ENCODE measurements around the gene TEX101.
"Not testable (repeated sequence)": the region's sequence is repeated elsewhere in the genome, so short reads cannot be mapped to it uniquely, and the experiment has no call there.

The TEX101 gene, protein sequence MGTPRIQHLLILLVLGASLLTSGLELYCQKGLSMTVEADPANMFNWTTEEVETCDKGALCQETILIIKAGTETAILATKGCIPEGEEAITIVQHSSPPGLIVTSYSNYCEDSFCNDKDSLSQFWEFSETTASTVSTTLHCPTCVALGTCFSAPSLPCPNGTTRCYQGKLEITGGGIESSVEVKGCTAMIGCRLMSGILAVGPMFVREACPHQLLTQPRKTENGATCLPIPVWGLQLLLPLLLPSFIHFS

DNA sequence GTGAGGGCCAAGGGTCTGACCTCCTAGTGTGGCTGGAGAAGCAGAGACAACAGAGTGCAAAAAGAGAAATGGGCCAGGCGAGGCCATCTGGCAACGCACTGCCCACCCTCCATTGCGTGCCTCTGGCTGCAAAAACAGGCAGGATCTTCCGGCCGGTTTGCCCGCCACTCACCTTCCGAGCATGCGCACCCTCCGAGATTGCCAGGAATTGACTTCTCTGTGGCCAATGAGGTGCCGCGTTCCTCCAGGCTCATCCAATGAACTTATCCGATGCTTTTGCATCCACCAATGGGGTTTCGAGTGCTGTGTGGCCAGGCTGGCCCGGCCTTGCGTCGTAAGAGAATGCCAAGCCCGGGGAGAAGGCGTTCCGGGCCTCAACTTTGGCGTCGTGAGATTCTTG lies at the start of gene TEX101:
TEX101 (plus strand) TSS at position 337 of the 400 bp plus-strand sequence. CDS start 1,030 bp downstream, outside the sequence.
- no peak for DNase-seq (ENCODE audit: low read depth)

DNA sequence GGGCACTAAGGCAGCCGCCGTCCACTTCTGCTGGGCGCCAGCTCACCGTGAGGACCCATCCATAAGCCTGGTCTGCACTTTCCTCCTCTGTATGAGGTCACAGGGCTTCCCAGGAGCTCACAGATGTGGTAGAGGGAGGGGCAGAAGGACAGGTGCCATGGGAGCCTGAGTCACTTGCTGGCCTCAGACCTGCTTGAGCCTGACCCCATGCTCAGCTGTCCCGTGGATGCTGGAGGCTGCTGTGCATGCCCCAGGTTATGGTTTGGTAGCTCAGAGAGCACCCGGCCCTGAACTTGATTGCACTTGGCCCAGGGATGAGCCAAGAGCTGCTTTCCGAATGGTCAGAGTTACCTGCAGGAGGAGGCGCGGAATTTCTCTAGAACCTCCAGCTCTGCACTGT lies 49.0 kb upstream of the TEX101 start:
- DNase-seq (ENCODE audit: low read depth), result not testable (repeated sequence)

DNA sequence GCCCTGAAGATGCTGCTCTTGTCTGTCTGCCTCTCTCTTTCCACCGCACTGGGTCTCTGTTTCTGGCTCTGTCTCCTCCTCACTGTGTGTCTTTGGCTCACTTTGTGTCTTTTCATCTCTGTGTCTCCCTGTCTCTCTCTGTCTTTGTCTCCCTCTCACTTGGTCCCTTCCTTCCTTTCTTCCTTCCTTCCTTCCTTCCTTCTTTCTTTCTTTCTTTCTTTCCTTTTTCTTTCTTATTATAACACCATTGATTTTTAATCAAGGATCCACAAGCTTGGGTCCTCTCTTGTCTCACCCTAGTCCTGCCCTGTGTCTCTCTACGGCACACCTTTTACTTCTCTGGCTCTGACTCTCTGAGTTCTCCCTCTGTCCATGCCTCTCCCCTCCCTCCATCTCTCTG lies 46.9 kb upstream of the TEX101 start:
- no peak for DNase-seq (ENCODE audit: low read depth)

DNA sequence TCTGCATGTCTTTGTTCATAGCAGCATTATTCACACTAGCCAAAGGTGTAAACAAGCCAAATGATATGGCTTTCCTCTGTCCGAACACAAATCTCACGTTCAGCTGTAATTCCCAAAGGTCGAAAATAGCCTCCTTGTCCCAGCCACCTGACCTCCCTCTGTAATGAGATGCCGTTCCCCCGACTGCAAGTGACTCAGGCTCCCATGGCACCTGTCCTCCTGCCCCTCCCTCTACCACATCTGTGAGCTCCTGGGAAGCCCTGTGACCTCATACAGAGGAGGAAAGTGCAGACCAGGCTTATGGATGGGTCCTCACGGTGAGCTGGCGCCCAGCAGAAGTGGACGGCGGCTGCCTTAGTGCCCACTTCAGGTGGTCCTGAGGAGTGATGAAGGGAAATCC lies 45.8 kb upstream of the TEX101 start:
- DNase-seq (ENCODE audit: low read depth), result not testable (repeated sequence)

DNA sequence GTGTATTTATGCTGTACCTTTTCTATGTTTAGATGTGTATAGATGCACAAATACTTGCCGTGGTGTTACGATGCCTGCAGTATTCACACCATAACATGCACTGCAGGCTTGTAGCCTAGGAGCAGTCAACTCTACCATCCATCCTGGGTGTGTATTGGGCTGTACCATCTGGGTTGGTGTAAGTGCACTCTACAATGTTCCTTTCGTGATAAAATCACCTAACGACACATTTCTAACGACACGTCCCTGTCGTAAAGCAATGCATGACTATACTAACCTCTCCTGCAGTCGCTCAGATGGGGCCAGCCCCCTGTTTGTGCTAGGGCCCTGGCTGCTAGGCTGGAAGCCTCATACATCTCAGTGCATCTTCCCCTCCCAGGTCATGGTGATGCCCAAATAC lies 42.8 kb upstream of the TEX101 start:
- DNase-seq (ENCODE audit: low read depth), result no peak

DNA sequence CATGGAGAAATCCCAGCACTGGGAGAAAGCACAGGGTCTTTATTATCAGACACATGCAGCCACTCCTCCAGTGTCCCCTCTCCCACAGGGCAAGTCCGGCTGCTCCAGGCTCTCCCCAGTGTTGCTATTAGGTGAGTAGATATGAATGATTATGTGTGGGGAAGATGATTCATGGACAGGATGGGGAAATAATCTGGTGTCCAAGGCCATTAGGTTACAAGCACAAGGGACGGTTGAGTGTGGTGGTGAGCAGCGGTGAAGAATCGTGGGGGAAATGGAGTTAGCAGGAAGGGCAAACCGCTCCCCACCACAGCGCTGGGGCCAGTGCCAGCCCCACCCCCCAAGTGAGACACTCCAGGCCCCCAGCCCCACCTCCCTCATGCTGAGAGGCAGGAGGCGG lies 42.2 kb upstream of the TEX101 start:
- DNase-seq (ENCODE audit: low read depth), result no peak

DNA sequence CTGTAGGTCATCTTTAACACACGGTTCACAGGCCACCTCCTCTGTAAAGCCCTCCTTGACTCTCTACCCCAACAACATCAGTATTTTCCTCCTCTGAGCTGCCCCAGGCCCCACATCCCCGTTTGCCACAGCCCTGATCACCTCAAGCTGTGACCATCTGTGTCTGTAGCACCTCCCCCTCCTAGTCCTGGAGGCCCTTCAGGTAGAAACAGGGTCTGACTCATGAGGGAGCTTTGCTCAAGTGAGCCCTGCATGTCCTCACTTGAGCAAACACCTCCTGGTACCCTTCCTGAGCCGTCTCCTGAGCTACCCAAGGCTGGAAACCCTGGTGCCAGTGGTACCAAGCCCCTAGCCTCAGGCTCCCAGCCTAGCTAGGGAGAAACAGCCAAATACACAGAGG lies 37.1 kb upstream of the TEX101 start:
- not testable (repeated sequence) for DNase-seq (ENCODE audit: low read depth)

DNA sequence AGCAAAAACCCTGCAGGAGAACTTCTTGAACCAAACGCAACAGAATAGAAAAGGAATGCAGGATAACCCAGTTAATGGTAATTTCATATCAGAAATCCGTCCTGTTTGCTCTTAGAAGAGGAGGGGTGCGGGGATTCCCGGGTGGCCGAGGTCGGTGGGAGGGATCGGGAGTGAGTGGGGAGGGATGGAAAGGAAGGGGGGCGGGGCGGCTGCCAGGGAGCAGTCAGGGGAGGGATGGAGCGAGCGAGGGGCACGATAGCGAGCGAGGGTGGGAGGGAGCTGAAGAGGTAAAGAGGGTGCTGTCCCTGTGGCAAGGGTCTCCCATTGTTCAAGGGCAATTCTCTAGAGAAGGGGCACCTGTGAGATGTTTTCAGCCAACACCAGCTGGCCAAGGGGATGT lies 34.7 kb upstream of the TEX101 start:
- no peak for DNase-seq (ENCODE audit: low read depth)

DNA sequence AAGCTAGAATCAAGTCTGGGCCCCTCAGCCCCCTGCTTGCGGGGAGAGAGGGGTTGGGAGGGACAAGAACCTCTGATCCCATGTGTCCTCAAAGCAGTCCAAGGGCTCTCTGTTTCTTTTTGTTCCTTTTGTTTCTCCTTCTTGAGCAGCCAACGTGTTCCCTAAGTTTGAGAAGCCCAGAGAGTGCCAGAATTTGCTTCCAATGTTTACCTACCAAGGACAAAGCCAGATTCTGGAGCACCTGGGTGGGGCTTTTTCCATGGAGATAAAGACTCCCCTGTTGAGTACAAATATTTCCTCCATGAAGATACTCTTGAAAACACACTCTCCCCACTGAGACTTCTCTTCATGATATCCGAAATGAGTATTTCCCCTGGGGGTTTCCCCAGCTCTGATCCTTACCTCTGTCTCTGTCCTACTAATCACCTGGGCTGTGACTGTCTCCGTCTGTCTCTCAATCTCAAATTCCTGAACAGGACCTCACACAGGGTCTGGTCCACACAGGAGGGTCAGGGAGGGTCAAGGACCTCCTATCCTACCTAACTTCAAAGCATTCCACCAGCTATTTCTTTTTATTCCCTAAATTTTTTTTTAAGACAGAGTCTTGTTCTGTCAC lies 33.8 kb upstream of the TEX101 start:
- DNase-seq (ENCODE audit: low read depth), result no peak

DNA sequence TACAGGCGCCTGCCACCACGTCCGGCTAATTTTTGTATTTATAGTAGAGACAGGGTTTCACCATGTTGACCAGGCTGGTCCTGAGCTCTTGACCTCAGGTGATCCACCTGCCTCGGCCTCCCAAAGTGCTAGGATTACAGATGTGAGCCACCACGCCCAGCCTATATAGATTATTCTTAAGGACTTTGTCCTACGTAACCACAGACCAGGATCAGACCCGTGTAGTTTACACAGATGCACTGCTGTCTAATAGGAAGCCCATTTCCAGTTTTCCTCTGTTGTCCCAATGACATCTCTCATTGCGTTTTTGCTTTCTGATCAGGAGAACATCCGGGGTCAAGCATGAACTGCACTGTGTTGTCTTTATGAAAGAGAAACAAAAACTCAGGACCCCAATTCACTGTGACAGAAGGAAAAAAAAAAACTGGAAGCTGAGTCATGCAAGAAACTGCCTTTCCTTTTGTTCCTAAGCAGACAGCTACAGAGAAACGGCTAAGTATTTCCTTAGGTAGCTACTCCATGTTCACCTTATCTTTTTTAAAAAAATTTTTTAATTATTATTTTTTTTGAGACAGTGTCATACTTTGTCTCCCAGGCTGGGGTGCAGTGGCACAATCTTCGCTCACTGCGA lies 32.0 kb upstream of the TEX101 start:
- DNase-seq (ENCODE audit: low read depth), result not testable (repeated sequence)

DNA sequence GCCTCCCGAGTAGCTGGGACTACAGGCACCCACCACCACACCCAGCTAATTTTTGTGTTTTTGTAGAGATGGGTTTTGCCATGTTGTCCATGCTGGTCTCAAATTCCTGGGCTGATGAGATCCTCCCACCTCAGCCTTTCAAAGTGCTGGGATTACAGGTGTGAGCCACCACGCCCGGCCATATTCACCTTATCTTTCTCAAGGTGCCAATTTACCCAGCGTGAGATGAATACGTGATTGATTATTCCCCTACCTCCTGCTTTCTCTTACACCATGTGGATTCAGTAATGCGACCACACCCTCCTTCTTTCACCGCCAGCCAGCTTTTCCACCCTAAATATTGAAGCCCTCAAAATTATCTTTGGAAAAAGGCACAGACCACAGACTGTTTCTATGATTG lies 31.4 kb upstream of the TEX101 start:
- not testable (repeated sequence) for DNase-seq (ENCODE audit: low read depth)

DNA sequence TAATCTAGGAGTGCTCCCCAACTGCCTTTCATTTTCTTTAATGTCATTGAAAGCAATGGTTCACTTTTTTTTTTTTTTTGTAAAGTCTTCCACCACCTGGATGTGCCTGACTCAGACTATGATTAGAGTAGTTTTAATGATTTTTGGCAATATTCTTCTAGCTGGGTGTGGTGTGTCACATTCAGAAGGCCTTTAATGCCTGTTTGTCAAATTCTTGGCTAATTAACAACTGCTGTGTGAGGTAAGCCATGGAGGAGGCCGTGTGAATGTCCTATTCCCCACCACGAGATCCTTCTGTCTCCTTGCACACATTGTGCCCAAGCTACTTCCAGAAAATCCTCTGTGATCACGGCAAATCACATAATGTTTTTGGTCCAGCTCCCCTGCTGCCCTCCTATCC lies 30.9 kb upstream of the TEX101 start:
- not testable (repeated sequence) for DNase-seq (ENCODE audit: low read depth)

DNA sequence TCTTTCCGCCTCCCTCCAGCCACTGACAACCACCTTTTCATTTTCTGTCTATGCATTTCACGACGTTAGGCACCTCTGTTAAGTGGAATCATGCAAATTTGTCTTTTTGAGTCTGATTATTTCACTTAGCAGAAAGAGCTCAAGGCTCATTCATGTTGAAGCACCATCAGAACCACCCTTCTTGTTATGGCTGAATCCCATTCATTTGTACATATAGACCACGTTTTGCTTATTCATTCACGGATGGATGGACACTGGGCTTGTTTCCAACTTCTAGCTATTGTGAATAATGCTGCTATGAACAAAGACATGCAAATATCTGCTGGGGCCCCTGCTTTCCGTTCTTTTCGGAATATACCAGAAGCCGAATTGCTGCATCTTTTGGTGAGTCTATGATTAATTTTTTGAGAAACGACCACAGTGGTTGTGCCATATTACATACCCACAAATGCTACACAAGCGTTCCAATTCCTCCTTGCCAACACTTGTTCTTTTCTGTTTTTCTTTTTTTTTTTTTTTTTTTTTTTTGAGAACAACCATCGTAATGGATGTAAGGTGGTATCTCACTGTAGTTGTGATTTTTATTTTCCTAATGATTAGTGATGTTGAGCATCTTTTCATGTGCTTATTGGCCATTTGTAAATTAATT lies 23.7 kb upstream of the TEX101 start:
- DNase-seq (ENCODE audit: low read depth), result not testable (repeated sequence)

DNA sequence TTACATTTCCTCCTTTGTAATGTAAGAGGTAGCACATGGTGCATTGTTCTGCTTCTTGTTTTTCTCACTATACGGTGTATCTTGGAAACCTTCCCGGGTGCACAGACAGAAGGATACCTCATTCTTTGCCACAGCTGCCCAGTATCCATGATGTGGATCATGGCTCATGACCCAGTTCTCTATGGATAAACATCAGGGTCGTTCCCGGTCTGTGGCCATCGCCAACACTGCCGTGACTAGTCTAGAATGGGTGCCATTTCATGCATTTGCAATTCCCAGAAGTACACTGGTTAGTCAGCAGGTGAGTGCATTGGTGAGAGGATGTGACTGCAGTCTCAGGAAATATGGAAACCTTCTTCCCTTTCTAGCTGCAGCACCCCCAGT lies 23.1 kb upstream of the TEX101 start:
- not testable (repeated sequence) for DNase-seq (ENCODE audit: low read depth)

DNA sequence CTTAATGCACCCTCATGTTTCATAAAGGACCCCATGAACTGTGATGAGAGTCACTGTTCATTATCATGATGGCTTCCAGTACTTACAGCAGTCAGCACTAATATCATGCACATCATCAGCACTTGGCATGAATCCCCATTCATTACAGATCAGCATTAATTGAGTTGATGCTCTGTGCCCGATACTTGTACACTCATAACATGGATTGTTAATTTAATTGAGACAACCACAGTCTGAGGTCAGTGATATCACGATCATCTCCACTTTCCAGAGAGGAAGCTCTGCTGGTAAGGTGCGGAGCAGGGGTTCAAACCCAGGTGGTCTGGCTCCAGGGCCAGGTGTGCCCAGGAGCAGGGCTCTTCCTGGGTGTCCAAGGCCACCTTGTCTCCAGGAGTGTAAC lies 21.2 kb upstream of the TEX101 start:
- DNase-seq (ENCODE audit: low read depth), result not testable (repeated sequence)

DNA sequence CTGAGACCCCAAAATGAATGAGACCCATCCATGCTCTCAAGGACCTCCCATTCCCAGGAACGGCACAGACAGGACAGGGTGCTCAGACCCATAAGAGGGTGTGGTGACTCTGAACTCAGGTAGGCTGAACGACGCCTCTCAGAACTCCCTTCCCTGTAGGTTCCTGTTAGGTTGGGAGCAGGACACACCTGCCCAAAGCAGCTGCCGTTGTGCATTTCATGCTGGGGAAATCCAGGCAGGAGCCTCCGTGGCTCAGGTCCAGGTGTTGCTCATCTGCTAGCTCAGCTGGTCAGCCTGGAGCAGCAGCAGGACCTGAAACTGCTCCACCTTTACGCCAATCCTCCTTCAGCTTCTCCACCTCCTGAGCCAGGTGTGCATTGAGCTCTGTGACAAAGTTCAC lies 19.1 kb upstream of the TEX101 start:
- DNase-seq (ENCODE audit: low read depth), result no peak

DNA sequence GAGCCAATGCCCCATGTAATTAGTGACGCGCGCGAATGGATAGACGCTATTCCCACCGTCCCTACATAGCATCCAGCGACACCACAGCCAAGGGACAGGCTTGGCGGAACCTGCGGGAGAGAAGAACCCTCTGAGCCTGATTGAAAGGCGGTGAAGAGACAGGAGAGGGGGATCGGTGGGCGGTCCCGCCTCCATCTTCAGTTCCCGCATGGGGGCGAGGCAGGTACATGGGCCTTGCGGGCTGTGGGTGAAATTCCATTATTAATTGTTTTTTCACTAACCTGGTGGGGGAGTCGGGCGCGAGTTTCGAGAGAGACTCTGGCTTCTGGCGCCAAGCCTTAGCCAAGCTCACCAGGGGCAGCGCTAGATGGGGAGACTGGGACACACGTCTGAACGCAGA lies 8.4 kb upstream of the TEX101 start:
- DNase-seq (ENCODE audit: low read depth), result no peak

DNA sequence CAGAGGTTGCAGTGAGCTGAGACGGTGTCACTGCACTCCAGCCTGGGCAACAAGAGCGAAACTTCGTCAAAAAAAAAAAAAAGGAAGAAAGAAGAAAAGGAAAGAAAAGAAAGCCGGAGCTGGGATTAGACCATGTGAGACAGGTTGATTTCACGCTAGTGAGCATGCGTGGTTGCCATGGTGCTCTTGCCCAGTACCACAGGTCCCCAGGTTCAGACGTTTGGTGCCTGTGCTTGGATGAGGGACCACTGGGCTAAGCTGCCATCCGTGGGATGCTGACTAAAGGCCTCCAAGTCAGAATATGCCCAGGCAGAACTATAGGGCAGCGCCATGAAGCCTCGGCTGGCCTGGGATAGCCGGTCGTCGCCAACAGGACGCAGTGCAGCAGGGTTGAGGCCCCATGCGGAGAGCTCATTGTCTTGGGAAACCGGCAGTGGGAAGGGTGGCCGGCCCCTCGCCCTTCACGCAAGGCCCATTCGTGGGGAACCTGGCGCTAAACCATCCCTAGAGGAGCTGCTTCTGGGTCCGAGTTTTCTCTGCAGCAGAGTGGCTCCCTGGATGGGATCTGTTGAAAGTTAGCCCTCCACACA lies 7.2 kb upstream of the TEX101 start:
- no peak for DNase-seq (ENCODE audit: low read depth)

DNA sequence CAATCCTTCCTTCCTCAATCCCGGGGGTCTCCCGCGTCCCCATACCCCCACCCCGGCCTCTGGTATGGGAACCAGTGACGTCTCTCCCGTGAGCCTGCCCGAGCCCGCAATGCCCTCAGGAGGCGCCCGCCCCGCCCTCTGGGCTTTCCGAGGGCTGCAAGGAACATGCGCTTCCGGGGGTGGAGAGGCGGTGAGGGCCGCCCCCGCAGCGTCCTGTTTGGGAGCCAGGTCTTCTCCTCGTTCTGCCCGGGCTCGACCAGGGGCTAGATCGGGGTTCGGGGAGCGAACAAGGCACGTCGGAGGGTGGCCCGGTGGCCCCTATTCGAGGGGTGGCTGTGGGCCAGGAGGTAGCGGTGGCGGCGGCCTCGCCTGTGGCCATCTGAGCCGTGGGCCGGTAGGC lies 6.6 kb upstream of the TEX101 start:
- DNase-seq (ENCODE audit: low read depth), result no peak

DNA sequence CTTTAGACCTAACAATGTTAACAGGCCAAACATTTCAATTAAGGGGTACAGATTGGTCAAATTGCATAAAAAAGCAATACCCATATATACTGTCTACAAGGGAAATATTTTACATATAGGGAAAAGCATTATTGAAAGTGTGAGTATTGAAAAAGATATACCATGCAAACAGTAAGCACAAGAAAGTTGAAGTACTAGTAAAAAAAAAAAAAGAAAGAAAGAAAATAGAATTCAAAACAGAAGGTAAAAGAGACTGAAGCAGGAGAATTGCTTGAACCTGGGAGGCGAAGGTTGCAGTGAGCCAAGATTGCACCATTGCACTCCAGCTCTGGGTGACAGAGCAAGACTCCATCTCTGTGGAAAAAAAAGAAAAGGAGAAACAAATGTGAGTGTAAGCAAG lies 5.3 kb upstream of the TEX101 start:
- no peak for DNase-seq (ENCODE audit: low read depth)

DNA sequence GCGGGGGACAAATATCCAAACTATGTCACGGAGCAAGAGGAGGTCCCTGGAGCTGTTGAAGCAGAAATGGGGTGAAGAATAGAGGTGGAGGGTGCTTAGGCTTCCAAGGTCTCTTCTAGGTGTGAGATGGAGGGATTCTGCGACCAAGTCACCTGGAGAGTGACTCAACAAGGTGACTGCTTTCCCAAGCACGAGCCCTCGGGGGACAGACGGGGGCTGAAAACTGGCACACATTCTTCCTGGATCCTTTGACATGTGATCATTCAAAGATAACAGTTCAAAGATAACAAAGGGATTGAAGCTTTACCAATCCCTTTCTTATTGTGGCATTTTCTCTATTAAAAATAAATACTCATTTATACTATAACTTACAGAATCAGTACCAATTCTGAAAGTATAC lies 2.2 kb upstream of the TEX101 start:
- DNase-seq (ENCODE audit: low read depth), result no peak

DNA sequence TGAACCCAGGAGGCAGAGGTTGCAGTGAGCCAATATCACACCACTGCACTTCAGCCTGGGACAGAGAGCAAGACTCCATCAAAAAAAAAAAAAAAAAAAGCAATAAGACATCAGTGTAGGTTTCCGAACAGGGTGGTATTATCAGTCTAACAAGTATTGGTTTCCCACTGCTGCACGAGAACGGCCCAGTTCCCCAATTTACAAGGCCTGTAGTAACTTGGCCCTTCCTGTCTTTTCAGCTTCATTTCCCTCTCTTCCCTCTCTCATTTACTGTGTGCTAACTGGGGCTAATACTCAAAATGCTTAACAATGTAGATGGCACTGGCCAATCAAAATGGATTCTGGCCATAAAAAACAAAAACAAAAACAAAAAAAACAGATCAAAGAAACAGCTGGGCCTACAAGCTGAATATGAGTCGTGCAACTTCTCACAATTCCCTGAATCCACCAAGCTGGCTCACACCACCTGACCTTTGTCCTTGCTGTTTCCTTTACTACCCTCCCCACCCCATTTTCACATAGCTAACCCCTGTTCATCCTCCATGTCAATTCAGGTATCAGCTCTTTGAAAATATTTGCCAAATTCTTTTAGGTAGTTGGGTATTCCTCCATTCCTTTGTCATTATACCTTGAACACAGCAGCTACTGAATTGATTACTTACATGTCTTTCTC lies 2.4 kb downstream of the TEX101 start:
- no peak for DNase-seq (ENCODE audit: low read depth)
